Liver (tissue), 3 donors: ENCODE data around the gene CDKN2D.

Source experiments
- ATF3 ChIP-seq: IDR thresholded peaks from 2 replicates; pipeline ENCODE4 v1.6.1; 2016; ENCODE audit warnings: antibody characterized with exemption
- CTCF ChIP-seq: fragments of 150-350 bp; IDR thresholded peaks from 2 replicates; pipeline ENCODE4 v1.5.1; 2017; ENCODE audit warnings: improper control_type of control experiment, low read depth, low read length; ENCODE audit not compliant: missing input control
- EGR1 ChIP-seq, 2 donors: IDR thresholded peaks; 2 replicates each; pipeline ENCODE4 v1.6.1; 2016 to 2018; ENCODE audit warnings: antibody characterized with exemption in 2 of 2, low read depth in 2 of 2
- FOXA1 ChIP-seq: IDR thresholded peaks from 2 replicates; pipeline ENCODE4 v1.6.1; 2016; ENCODE audit warnings: antibody characterized with exemption
- JUND ChIP-seq, 2 donors: IDR thresholded peaks; 2 replicates each; pipeline ENCODE4 v1.6.1; 2016; ENCODE audit warnings: antibody characterized with exemption in 2 of 2
- MAX ChIP-seq: IDR thresholded peaks from 2 replicates; pipeline ENCODE4 v1.6.1; 2016; ENCODE audit warnings: antibody characterized with exemption
- RAD21 ChIP-seq, 2 donors: IDR thresholded peaks; 2 replicates each; pipeline ENCODE4 v1.6.1; 2016; ENCODE audit warnings: antibody characterized with exemption in 2 of 2, mild to moderate bottlenecking in 2 of 2
- REST ChIP-seq: IDR thresholded peaks from 2 replicates; pipeline ENCODE4 v1.6.1; 2016; ENCODE audit warnings: antibody characterized with exemption, mild to moderate bottlenecking
- RXRA ChIP-seq, 2 donors: IDR thresholded peaks; 2 replicates each; pipeline ENCODE4 v1.6.1; 2017 to 2018; ENCODE audit warnings: antibody characterized with exemption in 2 of 2, mild to moderate bottlenecking in 1 of 2
- TAF1 ChIP-seq: conservative IDR thresholded peaks from 2 replicates; pipeline ENCODE4 v1.6.1; 2016; ENCODE audit warnings: antibody characterized with exemption, mild to moderate bottlenecking
- YY1 ChIP-seq: IDR thresholded peaks from 2 replicates; pipeline ENCODE4 v1.6.1; 2016; ENCODE audit warnings: antibody characterized with exemption, mild to moderate bottlenecking
- ZBTB33 ChIP-seq: IDR thresholded peaks from 2 replicates; pipeline ENCODE4 v1.6.1; 2016; ENCODE audit warnings: antibody characterized with exemption
- donor health status: healthy.
- donor health status: healthy.

- TF ChIP-seq CTCF (peak; percentile 100), RXRA (IDR thresholded peaks at IDR 0.05) (peak in 1 of 2 donors; percentile 30), ATF3 (no peak), JUND (IDR thresholded peaks at IDR 0.05) (no peak), RAD21 (IDR thresholded peaks at IDR 0.05) (peak; percentile 98 to 99), EGR1 (IDR thresholded peaks at IDR 0.05; ENCODE audit: low read depth in 2 of 2) (no peak), ZBTB33 (no peak), YY1 (no peak), FOXA1 (no peak), REST (no peak), TAF1 (no peak), MAX (no peak)
Observed at GRCh38 chr19:10580979-10581631, 12.3 kb upstream of the CDKN2D start.
